Measurements from ENCODE around the gene KIF18B. TPM values are rescaled to one million over a fixed set of nuclear protein-coding genes. Genes with fewer than 3 reads are reported as not detected.

The KIF18B gene
- polyA plus RNA-seq, 1 experiment = 10.6 TPM

DNA sequence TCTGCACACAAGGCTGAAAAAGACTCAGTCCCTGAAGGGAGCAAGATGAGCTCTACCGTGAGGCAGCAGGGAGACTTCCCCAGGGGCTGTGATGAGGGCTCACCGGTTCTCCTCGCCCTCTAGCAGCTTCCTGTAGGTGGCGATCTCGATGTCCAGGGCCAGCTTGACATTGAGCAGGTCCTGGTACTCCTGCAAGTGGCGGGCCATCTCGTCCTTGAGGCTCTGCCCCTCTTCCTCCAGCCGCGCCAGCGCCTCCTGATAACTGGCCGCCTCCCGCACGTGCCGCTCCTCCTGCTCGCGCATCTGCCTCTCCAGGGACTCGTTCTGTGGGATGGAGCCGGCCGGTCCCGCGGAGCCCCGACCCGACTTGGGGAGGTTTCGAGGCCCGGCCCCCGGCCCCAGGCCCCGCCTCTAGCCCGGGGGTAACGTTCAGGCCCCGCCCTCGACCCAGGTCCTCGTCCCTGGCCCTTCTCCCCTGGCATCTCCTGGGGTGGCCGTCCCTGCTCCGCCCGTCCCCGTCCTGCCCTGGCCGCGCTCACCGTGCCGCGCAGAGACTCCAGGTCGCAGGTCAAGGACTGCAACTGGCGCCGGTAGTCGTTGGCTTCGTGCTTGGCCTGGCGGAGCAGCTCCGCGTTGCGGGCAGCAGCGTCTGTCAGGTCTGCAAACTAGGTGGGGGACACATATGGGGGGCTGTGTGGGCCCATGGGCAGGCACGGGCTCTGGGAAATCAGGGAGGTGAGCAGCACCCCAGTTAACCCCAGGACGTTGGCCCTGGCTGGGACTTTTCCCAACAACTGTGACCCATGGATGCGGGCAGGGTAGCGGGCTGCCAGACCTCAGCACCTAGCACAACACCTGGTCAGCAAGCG is 36.2 kb downstream of the KIF18B start:
- no peaks in the 10 kb centered on the region for H3K36me3 ChIP-seq (ENCODE audit: control insufficient read depth, insufficient read depth, low read length)
- TF ChIP-seq, protein P1, sequence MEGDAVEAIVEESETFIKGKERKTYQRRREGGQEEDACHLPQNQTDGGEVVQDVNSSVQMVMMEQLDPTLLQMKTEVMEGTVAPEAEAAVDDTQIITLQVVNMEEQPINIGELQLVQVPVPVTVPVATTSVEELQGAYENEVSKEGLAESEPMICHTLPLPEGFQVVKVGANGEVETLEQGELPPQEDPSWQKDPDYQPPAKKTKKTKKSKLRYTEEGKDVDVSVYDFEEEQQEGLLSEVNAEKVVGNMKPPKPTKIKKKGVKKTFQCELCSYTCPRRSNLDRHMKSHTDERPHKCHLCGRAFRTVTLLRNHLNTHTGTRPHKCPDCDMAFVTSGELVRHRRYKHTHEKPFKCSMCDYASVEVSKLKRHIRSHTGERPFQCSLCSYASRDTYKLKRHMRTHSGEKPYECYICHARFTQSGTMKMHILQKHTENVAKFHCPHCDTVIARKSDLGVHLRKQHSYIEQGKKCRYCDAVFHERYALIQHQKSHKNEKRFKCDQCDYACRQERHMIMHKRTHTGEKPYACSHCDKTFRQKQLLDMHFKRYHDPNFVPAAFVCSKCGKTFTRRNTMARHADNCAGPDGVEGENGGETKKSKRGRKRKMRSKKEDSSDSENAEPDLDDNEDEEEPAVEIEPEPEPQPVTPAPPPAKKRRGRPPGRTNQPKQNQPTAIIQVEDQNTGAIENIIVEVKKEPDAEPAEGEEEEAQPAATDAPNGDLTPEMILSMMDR (IDR thresholded peaks at IDR 0.05; ENCODE audit: insufficient read depth, low read depth, low read length) = peak; percentile 62
- no peak overlapping the region for H3K4me3 ChIP-seq (ENCODE audit: low read depth, low read length)
- no peak for DNase-seq (ENCODE audit: low read depth)
- CTCF ChIA-PET = interaction anchor here (0.9 to 3.3 kb wide), 9 partner anchors 10 to 286 kb away, joined by 3 to 42 read pairs (median 5); partner anchors contain the start of genes ACBD4 and EFTUD2
- POLR2A ChIA-PET = interaction anchor here (0.6 kb wide), 1 partner anchor 181 kb away, joined by 8 read pairs; no protein-coding TSS in a partner anchor
- 0 out of 2 replicates have a peak, but pooled peaks cover 1% of the 10 kb centered on the region for H3K27me3 ChIP-seq (ENCODE audit: control insufficient read depth, insufficient read depth, low read length)

GRCh38 chr17:44910231-44911106 is 37.1 kb downstream of the KIF18B start:
- no peak overlapping the region for H3K4me3 ChIP-seq (ENCODE audit: low read depth, low read length)
- CTCF ChIA-PET = interaction anchor here (0.9 to 3.3 kb wide), 13 partner anchors 9 to 287 kb away, joined by 3 to 42 read pairs (median 4); partner anchors contain the start of genes ACBD4 and EFTUD2
- POLR2A ChIA-PET = interaction anchor here (0.6 kb wide), 1 partner anchor 182 kb away, joined by 8 read pairs; no protein-coding TSS in a partner anchor
- no peaks in the 10 kb centered on the region for H3K36me3 ChIP-seq (ENCODE audit: control insufficient read depth, insufficient read depth, low read length)
- DNase-seq (ENCODE audit: low read depth) = no peak
- TF ChIP-seq, protein P1 (IDR thresholded peaks at IDR 0.05; ENCODE audit: insufficient read depth, low read depth, low read length) = no peak
- H3K27me3 ChIP-seq (ENCODE audit: control insufficient read depth, insufficient read depth, low read length) = 0 out of 2 replicates have a peak, but pooled peaks cover 1% of the 10 kb centered on the region

DNA sequence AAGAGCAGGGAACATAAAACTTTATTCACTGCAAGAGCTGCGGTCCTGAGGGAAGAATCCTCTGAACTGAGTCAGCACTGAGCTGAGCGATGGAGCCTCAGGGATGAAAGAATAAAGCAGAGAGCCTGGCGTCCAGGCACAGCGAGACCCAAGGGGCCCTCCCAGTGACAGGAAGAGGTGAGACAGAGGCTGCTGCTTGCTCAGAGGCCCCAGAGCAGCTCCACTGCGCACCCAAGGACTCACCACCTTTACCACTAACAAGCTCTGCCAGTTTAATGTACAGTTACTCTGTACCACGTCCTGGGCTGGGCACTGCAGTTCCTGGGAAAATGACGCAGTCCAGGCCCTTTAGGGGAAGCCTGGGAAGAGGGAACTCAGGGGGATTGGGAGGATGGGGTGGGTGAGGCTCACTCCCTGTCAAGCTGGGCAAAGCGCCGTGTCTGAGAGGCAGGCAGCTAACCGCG is 37.9 kb downstream of the KIF18B start:
- DNase-seq (ENCODE audit: low read depth) = peak; percentile 63
- TF ChIP-seq, protein P1 (IDR thresholded peaks at IDR 0.05; ENCODE audit: insufficient read depth, low read depth, low read length) = no peak
- Histone ChIP-seq H3K27me3 (ENCODE audit: control insufficient read depth, insufficient read depth, low read length) (0 out of 2 replicates have a peak, but pooled peaks cover 1% of the 10 kb centered on the region), H3K4me3 (ENCODE audit: low read depth, low read length) (no peak overlapping the region), H3K36me3 (ENCODE audit: control insufficient read depth, insufficient read depth, low read length) (no peaks in the 10 kb centered on the region)
- CTCF ChIA-PET = interaction anchor here (0.8 to 3.3 kb wide), 11 partner anchors 8 to 226 kb away, joined by 3 to 42 read pairs (median 4); partner anchors contain the start of gene ACBD4
- POLR2A ChIA-PET = no interaction called here

- ChIA-PET POLR2A (no interaction called here), CTCF (interaction anchor here (0.8 to 3.3 kb wide), 7 partner anchors 7 to 226 kb away, joined by 3 to 42 read pairs (median 4); partner anchors contain the start of gene ACBD4)
- no peak for DNase-seq (ENCODE audit: low read depth)
- Histone ChIP-seq H3K4me3 (ENCODE audit: low read depth, low read length) (no peak overlapping the region), H3K27me3 (ENCODE audit: control insufficient read depth, insufficient read depth, low read length) (0 out of 2 replicates have a peak, but pooled peaks cover 1% of the 10 kb centered on the region), H3K36me3 (ENCODE audit: control insufficient read depth, insufficient read depth, low read length) (no peaks in the 10 kb centered on the region)
- TF ChIP-seq, protein P1 (IDR thresholded peaks at IDR 0.05; ENCODE audit: insufficient read depth, low read depth, low read length) = no peak
Observed at GRCh38 chr17:44908761-44909326, 38.7 kb downstream of the KIF18B start.

Data from BJ (cell line).